ENCODE measurements around the gene CTDSP2. TPM values are rescaled to one million over a fixed set of nuclear protein-coding genes. Genes with fewer than 3 reads are reported as not detected.

Gene CTDSP2
- total and polyA plus RNA-seq, 5 experiments from 2014 or later: 51.4 to 262 (median 81.2) TPM

Small RNAs within 50 kb of the gene (microRNA-seq; reads per million reads assigned to microRNA genes)
- gene MIR26A2 (ENCODE audit: borderline microRNAs expressed): 1,440 reads per million, percentile 87 among the genes with 10 or more reads in this experiment

Other genes with a start within 250 kb of the CTDSP2 start
- 10 to 100 TPM; 36.2 to 36.3 TPM for gene DTX3, start 241.9 kb downstream of the CTDSP2 start, total RNA-seq
- gene DTX3, start 241.9 kb downstream of the CTDSP2 start, polyA plus RNA-seq: 1 to 10 TPM; 4.9 to 9.4 (median 7.7) TPM
- gene ARHGEF25, start 235.3 kb downstream of the CTDSP2 start, total RNA-seq: under 1 TPM; 0.27 to 0.55 TPM
- gene ARHGEF25, start 235.3 kb downstream of the CTDSP2 start, polyA plus RNA-seq: not detected
- gene B4GALNT1, start 213.5 kb downstream of the CTDSP2 start, total RNA-seq: under 1 TPM in 1 of 2 experiments, not detected in 1; 0.30 TPM
- gene B4GALNT1, start 213.5 kb downstream of the CTDSP2 start, polyA plus RNA-seq: not detected
- 100 to 1,000 TPM; 158 to 166 TPM for gene OS9, start 152.6 kb downstream of the CTDSP2 start, total RNA-seq
- gene OS9, start 152.6 kb downstream of the CTDSP2 start, polyA plus RNA-seq: 10 to 100 TPM; 53.6 to 56.3 (median 53.6) TPM
- 10 to 100 TPM; 54.4 to 58.8 TPM for gene AGAP2, start 108.0 kb downstream of the CTDSP2 start, total RNA-seq
- 1 to 10 TPM; 4.3 to 6.9 (median 5.6) TPM for gene AGAP2, start 108.0 kb downstream of the CTDSP2 start, polyA plus RNA-seq
- 10 to 100 TPM; 22.5 to 24.8 TPM for gene TSPAN31, start 101.7 kb downstream of the CTDSP2 start, total RNA-seq
- gene TSPAN31, start 101.7 kb downstream of the CTDSP2 start, polyA plus RNA-seq: 10 to 100 TPM; 42.2 to 53.3 (median 47.3) TPM
- gene CDK4, start 94.4 kb downstream of the CTDSP2 start, total RNA-seq: 10 to 100 TPM; 44.6 to 49.0 TPM
- 100 to 1,000 TPM in 1 of 3 donors, 10 to 100 TPM in 2; 71.3 to 101 (median 80.5) TPM for gene CDK4, start 94.4 kb downstream of the CTDSP2 start, polyA plus RNA-seq
- 10 to 100 TPM; 59.5 to 64.8 TPM for gene MARCHF9, start 91.6 kb downstream of the CTDSP2 start, total RNA-seq
- gene MARCHF9, start 91.6 kb downstream of the CTDSP2 start, polyA plus RNA-seq: 1 to 10 TPM; 2.2 to 6.6 (median 4.5) TPM
- gene CYP27B1, start 79.7 kb downstream of the CTDSP2 start, total RNA-seq: 1 to 10 TPM; 1.4 to 1.6 TPM
- not detected for gene CYP27B1, start 79.7 kb downstream of the CTDSP2 start, polyA plus RNA-seq
- gene METTL1, start 74.6 kb downstream of the CTDSP2 start, total RNA-seq: 10 to 100 TPM; 14.6 to 17.6 TPM
- 10 to 100 TPM; 12.9 to 21.7 (median 18.7) TPM for gene METTL1, start 74.6 kb downstream of the CTDSP2 start, polyA plus RNA-seq
- 1 to 10 TPM; 2.9 to 4.0 TPM for gene EEF1AKMT3, start 74.1 kb downstream of the CTDSP2 start, total RNA-seq
- gene EEF1AKMT3, start 74.1 kb downstream of the CTDSP2 start, polyA plus RNA-seq: 1 to 10 TPM; 1.4 to 4.2 (median 1.8) TPM
- gene TSFM, start 63.9 kb downstream of the CTDSP2 start, total RNA-seq: 10 to 100 TPM; 18.9 to 29.0 TPM
- gene TSFM, start 63.9 kb downstream of the CTDSP2 start, polyA plus RNA-seq: 10 to 100 TPM; 25.5 to 31.0 (median 28.3) TPM
- 10 to 100 TPM; 13.4 to 16.8 TPM for gene AVIL, start 28.0 kb downstream of the CTDSP2 start, total RNA-seq
- under 1 TPM; 0.11 to 0.80 (median 0.13) TPM for gene AVIL, start 28.0 kb downstream of the CTDSP2 start, polyA plus RNA-seq
- gene ATP23, start 94.8 kb upstream of the CTDSP2 start, total RNA-seq: 1 to 10 TPM; 7.3 to 7.7 TPM
- 10 to 100 TPM; 19.4 to 29.1 (median 25.2) TPM for gene ATP23, start 94.8 kb upstream of the CTDSP2 start, polyA plus RNA-seq

Data from naive thymus-derived CD8-positive, alpha-beta T cell (primary cell).